ENCODE measurements around the gene CLINT1.

GRCh38 chr5:157870837-157871834, 12.2 kb upstream of the CLINT1 start:
- TF ChIP-seq CTCF (conservative IDR thresholded peaks at IDR 0.05; ENCODE audit: low read depth in 2 of 2) (no peak), REST (IDR thresholded peaks at IDR 0.05; ENCODE audit: unreplicated experiment) (no peak), POLR2AphosphoS5 (IDR thresholded peaks at IDR 0.05; ENCODE audit: low read depth) (no peak), ZNF114 (CRISPR knock-in tag; IDR thresholded peaks at IDR 0.05) (no peak), EZH2 (IDR thresholded peaks at IDR 0.05; ENCODE audit: low read depth, unreplicated experiment) (no peak), CREB1 (CRISPR knock-in tag; IDR thresholded peaks at IDR 0.05; ENCODE audit: low read depth) (no peak)
